Right lobe of liver (tissue), 6 donors: Measurements from ENCODE around the gene AVPI1. TPM values are rescaled to one million over a fixed set of nuclear protein-coding genes. Genes with fewer than 3 reads are reported as not detected.

ENCODE experiments used
- ATAC-seq, 4 donors: fragments of 200-7000 bp; cut with Tn5 transposase; one replicate each; pipeline ENCODE4 v1.9.1; 2020; ENCODE audit warnings: mild to moderate bottlenecking in 4 of 4, moderate library complexity in 4 of 4
- DNase-seq, 3 donors: peaks; one replicate each; pipeline ENCODE4 v3.0.0-alpha.2; 2020
- H3K27ac ChIP-seq, 3 donors: fragments of 200-600 bp; one replicate each; pipeline ENCODE4 v1.8.0; 2022
- H3K27me3 ChIP-seq, 2 donors: fragments of 200-600 bp; one replicate each; pipeline ENCODE4 v1.8.0; 2022
- H3K36me3 ChIP-seq, 4 donors: fragments of 200-600 bp; sonication (generic) in 1 of 4; one replicate each; pipeline versions ENCODE4 v1.5.1 to v1.8.0; 2017 to 2022; ENCODE audit warnings: control low read depth in 1 of 4
- H3K4me1 ChIP-seq, 4 donors: fragments of 200-600 bp; sonication (generic) in 1 of 4; one replicate each; pipeline versions ENCODE4 v1.5.1 to v1.8.0; 2017 to 2022; ENCODE audit warnings: control low read depth in 1 of 4
- H3K4me3 ChIP-seq, 3 donors: fragments of 200-600 bp; one replicate each; pipeline ENCODE4 v1.8.0; 2022
- H3K9me3 ChIP-seq, 4 donors: fragments of 200-600 bp; sonication (generic) in 1 of 4; one replicate each; pipeline versions ENCODE4 v1.5.1 to v1.8.0; 2017 to 2022; ENCODE audit warnings: control low read depth in 1 of 4
- POLR2A ChIP-seq: fragments of 450-650 bp; IDR thresholded peaks from one replicate; pipeline ENCODE4 v1.6.1; 2017; ENCODE audit warnings: antibody characterized with exemption, mild to moderate bottlenecking
- WGBS: methylation state at CpG from one replicate; pipeline ENCODE4 v1.1.6; 2018; ENCODE audit warnings: low coverage, low lambda C conversion rate; ENCODE audit not compliant: insufficient coverage; ENCODE audit errors: missing lambda C conversion rate; 5-methylcytosine and 5-hydroxymethylcytosine counted together
- intact Hi-C, 2 donors: fragments of 100-400 bp; cut with DNase I; formaldehyde crosslinking; loops; one replicate each; pipeline versions ENCODE4 v1.11.2 to v1.14.1; 2022
- long read RNA-seq: library from polyadenylated mRNA; unstranded; transcript quantifications from one replicate; pipeline ENCODE4 v2.0.0, GENCODE V29; 2019
- total RNA-seq, 6 experiments: library from RNA; depleted of rRNA in 2 of 6; stranded (reverse); fragments of >200 nt in 2 of 6; fragmentation: NEBNext Ultra II Directional in 3 of 6; extraction: Animal tissue kit (Norgen Biotek cat#: 25700) in 3 of 6; gene quantifications; one replicate each; pipeline versions ENCODE4 v1.1.0 to v1.2.4, GENCODE V29; 2016 to 2023
- TF ChIP-seq, protein P1 (sequence below), 4 donors: fragments of 200-600 bp in 3 of 4; fragments of 450-650 bp in 1 of 4; IDR thresholded peaks; one replicate each; pipeline versions ENCODE4 v1.5.1 to v1.8.0; 2016 to 2022; ENCODE audit warnings: antibody characterized with exemption in 4 of 4, mild to moderate bottlenecking in 2 of 4
- donor health status: DM: no; HTN: yes; CAD: no.
- donor health status: DM: no; HTN: no; CAD: no.
- donor health status: DM: no; HTN: no; CAD: no.
- donor health status: DM: no; HTN: yes; CAD: no.
- donor health status: DM: no; HTN: yes; CAD: no.

The AVPI1 gene, protein sequence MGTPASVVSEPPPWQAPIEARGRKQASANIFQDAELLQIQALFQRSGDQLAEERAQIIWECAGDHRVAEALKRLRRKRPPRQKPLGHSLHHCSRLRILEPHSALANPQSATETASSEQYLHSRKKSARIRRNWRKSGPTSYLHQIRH
- total RNA-seq = 10 to 100 TPM; 10.3 to 27.0 (median 20.2) TPM
- long read RNA-seq, transcript AVPI1-201 (3 exons, 1,457 nt) = major isoform, 5 of 7 reads
- long read RNA-seq, partial matches to known transcripts = 0 of 7 reads
- long read RNA-seq, other reads (novel, unspliced or antisense) = 2 of 7 reads

DNA sequence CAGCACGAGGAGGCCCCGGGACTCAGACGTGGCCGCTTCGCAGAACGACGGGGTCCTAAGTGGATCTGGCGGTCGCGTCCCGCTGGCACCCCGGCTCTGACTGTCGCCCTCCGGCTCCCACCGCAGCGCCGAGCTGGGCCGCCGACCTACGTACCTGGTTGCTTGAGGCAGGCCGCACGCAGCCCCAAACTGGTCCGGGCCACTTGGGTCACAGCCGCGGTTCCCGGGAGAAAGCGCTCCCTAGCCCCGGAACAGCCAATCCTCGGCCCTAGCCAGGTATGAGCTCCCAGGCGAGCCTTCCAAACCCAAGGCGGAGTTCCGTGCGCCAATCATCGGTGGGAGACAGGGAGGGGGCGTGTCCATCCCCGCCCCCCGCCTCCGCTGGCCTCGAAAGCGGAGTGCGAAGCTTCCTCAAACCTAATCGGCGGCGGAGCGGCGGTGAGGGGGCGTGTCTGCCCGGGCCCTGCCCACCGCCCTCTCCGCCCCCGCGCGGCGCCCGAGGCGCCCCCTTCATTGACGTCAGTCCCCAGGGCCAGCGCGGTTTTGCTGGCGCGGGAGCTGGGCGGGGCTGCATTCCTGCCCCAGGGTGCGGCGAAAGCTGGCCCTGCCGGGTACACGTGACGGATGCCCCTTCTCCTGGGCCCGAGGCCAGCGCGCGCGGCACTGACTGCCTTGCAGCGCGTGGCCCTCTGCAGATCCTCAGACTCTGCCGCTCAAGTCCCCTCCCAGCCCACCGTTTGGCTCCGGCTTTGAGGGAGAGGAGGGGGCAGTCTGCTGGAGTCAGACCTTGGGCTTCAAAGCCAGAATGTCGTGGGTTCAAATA, at the start of gene AVPI1:
Gene AVPI1, minus strand, starts transcription at position 280 of the 823 bp plus-strand sequence. CDS start 7,336 bp downstream, outside the sequence.
- WGBS = 0% methylated on average over 1 of the region's 78 CpGs
- ATAC-seq (peak; percentile 81 to 91 (median 86)), DNase-seq (peak; percentile 99)
- Histone ChIP-seq H3K4me1 (peaks cover 0 to 46% (median 22%) of the 10 kb centered on the region in 4 donors), H3K27me3 (no peaks in the 10 kb centered on the region), H3K4me3 (peak within 1 kb of the TSS; percentile 72 to 80 (median 78)), H3K36me3 (no peaks in the 10 kb centered on the region), H3K27ac (peak within 1 kb of the TSS; percentile 85 to 98 (median 98)), H3K9me3 (no peaks in the 10 kb centered on the region)
- intact Hi-C loops = no loop called here
- TF ChIP-seq, protein P1, sequence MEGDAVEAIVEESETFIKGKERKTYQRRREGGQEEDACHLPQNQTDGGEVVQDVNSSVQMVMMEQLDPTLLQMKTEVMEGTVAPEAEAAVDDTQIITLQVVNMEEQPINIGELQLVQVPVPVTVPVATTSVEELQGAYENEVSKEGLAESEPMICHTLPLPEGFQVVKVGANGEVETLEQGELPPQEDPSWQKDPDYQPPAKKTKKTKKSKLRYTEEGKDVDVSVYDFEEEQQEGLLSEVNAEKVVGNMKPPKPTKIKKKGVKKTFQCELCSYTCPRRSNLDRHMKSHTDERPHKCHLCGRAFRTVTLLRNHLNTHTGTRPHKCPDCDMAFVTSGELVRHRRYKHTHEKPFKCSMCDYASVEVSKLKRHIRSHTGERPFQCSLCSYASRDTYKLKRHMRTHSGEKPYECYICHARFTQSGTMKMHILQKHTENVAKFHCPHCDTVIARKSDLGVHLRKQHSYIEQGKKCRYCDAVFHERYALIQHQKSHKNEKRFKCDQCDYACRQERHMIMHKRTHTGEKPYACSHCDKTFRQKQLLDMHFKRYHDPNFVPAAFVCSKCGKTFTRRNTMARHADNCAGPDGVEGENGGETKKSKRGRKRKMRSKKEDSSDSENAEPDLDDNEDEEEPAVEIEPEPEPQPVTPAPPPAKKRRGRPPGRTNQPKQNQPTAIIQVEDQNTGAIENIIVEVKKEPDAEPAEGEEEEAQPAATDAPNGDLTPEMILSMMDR (IDR thresholded peaks at IDR 0.05) = peak in 1 of 4 donors; percentile 11
- peak; percentile 99 for TF ChIP-seq POLR2A

DNA sequence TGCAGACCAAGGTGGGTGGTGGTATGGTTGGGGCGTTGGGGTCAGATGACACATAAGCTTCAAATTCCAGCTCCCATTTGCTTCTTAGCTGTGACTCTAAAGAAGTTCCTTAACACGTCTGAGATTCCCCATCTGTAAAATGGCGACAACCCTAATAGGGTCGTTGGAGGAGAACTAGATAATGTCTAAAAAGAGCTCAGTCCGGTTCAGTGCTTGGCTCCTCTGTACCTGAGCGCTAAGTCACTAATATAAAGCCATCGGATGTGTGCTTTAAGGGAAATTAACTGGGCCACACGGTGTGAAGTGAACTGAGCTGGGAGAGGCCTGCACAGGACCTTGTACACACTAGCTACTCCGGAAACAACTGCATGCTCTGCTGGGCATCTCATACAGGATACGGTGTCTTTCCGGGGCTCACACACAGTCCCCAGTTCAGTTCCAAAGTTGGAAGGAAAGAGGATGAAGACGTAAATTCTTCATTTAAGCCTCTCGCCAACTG, 49.4 kb upstream of the AVPI1 start:
- Histone ChIP-seq H3K4me3 (peak overlapping the region in 2 of 3 donors; percentile 85 to 99), H3K9me3 (no peaks in the 10 kb centered on the region), H3K27me3 (no peaks in the 10 kb centered on the region), H3K36me3 (peaks cover 0 to 24% (median 0%) of the 10 kb centered on the region in 4 donors), H3K4me1 (peaks cover 0 to 15% (median 6%) of the 10 kb centered on the region in 4 donors), H3K27ac (peak overlapping the region in 2 of 3 donors; percentile 80 to 93)
- WGBS = 71% methylated on average over 10 of the region's 13 CpGs
- ATAC-seq (peak; percentile 6 to 23 (median 12)), DNase-seq (peak in 1 of 3 donors; percentile 1)
- intact Hi-C loops = loop anchor here in 1 of 2 donors (10.0 kb wide), 1 partner anchor 62 kb away; no protein-coding TSS in a partner anchor
- TF ChIP-seq, protein P1 (IDR thresholded peaks at IDR 0.05) = no peak
- TF ChIP-seq POLR2A = no peak

DNA sequence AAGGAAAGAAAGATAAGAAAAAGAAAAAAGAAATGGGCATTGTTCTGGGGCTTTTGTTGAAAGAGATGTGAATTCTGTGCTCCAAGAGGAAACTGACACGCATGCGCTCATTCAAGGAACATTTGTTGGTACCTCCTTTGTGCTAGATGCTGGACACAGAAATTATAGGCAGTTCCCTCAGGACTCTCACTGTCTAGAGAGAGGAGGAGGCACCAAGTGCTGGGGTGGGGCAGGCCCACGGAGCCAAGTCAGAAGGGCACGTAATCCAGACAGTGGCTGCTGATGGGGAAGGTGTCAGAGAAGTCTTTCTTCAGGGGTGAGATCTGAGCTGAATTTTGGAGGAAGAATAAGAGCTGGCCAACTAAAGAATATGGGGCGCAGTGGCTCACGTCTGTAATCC, 47.0 kb upstream of the AVPI1 start:
- 81% methylated on average over 5 of the region's 6 CpGs for WGBS
- intact Hi-C loops = loop anchor here in 1 of 2 donors (10.0 kb wide), 1 partner anchor 59 kb away; no protein-coding TSS in a partner anchor

DNA sequence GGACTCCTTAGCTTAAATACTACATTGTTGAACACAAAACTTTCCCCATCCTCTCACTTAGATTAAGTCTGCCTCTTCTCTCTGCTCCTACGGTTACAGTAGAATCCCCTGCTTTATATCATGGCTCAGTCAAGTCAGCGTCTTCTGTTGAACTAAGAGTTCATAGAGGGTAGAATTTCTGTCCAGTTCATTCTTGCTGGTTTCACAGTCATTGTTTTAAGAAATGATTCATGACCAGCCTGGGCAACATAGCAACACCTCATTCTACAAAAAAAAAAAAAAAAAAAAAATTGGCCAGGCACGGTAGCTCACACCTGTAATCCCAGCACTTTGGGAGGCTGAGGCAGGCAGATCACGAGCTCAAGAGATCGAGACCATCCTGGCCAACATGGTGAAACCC, 46.2 kb upstream of the AVPI1 start:
- 70% methylated on average over 4 of the region's 5 CpGs for WGBS
- no peak overlapping the region for H3K4me3 ChIP-seq
- DNase-seq = no peak
- no peaks in the 10 kb centered on the region for H3K9me3 ChIP-seq
- peaks cover 0 to 10% (median 2%) of the 10 kb centered on the region in 4 donors for H3K4me1 ChIP-seq
- no peak overlapping the region for H3K27ac ChIP-seq
- no peak for TF ChIP-seq POLR2A
- TF ChIP-seq, protein P1 (IDR thresholded peaks at IDR 0.05) = no peak
- no peaks in the 10 kb centered on the region for H3K27me3 ChIP-seq
- no peak for ATAC-seq
- H3K36me3 ChIP-seq = no peaks in the 10 kb centered on the region
- intact Hi-C loops = loop anchor here in 1 of 2 donors (10.0 kb wide), 1 partner anchor 58 kb away; no protein-coding TSS in a partner anchor

More for the DNA sequence above, 47.0 kb upstream of the AVPI1 start:
- Histone ChIP-seq H3K27ac (no peak overlapping the region), H3K4me1 (peaks cover 0 to 15% (median 5%) of the 10 kb centered on the region in 4 donors), H3K9me3 (no peaks in the 10 kb centered on the region), H3K36me3 (peaks cover 0 to 6% (median 0%) of the 10 kb centered on the region in 4 donors), H3K27me3 (no peaks in the 10 kb centered on the region), H3K4me3 (no peak overlapping the region)
- TF ChIP-seq, protein P1 (IDR thresholded peaks at IDR 0.05) = no peak
- no peak for TF ChIP-seq POLR2A
- no peak for ATAC-seq
- DNase-seq = peak in 1 of 3 donors; percentile 4
